IPS-20b (cell line): ENCODE results near the gene ERCC4.

Experiments used
- H3K27ac ChIP-seq: one replicate; pipeline ENCODE4 v1.5.1; 2013; ENCODE audit warnings: low read length
- H3K27me3 ChIP-seq: 2 replicates; pipeline ENCODE4 v1.6.1; 2013; ENCODE audit warnings: mild to moderate bottlenecking, low read length, inconsistent platforms; ENCODE audit not compliant: insufficient read depth
- H3K36me3 ChIP-seq: 2 replicates; pipeline ENCODE4 v1.6.1; 2013; ENCODE audit warnings: low read depth, mild to moderate bottlenecking, inconsistent platforms, low read length, moderate library complexity; ENCODE audit not compliant: insufficient read depth
- H3K4me1 ChIP-seq: 2 replicates; pipeline ENCODE4 v1.6.1; 2013; ENCODE audit warnings: mild to moderate bottlenecking, control low read depth, inconsistent platforms, low read length, moderate library complexity; ENCODE audit not compliant: insufficient read depth
- H3K4me3 ChIP-seq: 2 replicates; pipeline ENCODE4 v1.5.1; 2013; ENCODE audit warnings: mild to moderate bottlenecking, low read length, inconsistent platforms
- H3K9ac ChIP-seq: 2 replicates; pipeline ENCODE4 v1.6.1; 2013; ENCODE audit warnings: low read depth, mild to moderate bottlenecking, inconsistent platforms, low read length, moderate library complexity
- H3K9me3 ChIP-seq: 2 replicates; pipeline ENCODE4 v1.6.1; 2013; ENCODE audit warnings: mild to moderate bottlenecking, low read depth, low read length, inconsistent platforms; ENCODE audit not compliant: insufficient read depth

The ERCC4 gene

DNA sequence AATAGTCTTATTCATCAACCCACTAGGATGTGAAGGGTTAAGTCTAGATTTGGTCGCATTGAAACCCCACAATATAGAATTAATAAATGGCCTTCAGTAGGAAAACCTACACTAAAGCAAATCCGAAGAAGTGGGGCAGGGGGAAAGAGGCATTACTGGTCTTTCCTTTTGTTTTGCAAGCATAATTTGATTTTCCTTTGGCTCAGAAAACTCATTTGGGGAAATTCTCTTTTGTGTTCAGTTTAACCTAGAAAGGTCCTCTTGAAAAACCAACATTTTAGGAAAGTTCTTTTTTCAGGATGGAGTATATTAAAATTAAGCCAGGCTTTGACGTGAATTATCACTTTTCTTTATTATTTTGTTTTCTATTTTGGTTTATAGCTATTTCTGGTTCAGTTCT is 31.7 kb downstream of the ERCC4 start:
- H3K4me1 ChIP-seq: no peaks in the 10 kb centered on the region
- H3K9me3 ChIP-seq: no peaks in the 10 kb centered on the region
- no peaks in the 10 kb centered on the region for H3K27me3 ChIP-seq
- H3K27ac ChIP-seq: no peak overlapping the region
- peaks cover 21% of the 10 kb centered on the region for H3K36me3 ChIP-seq
- no peak overlapping the region for H3K9ac ChIP-seq
- H3K4me3 ChIP-seq: no peak overlapping the region

- Histone ChIP-seq H3K4me1 (peaks cover 10% of the 10 kb centered on the region; the same call in 1 of the 2 replicates), H3K9me3 (no peaks in the 10 kb centered on the region), H3K36me3 (peaks cover 9% of the 10 kb centered on the region), H3K4me3 (no peak overlapping the region), H3K9ac (no peak overlapping the region), H3K27ac (no peak overlapping the region), H3K27me3 (no peaks in the 10 kb centered on the region)
These were observed 33.5 kb downstream of the ERCC4 start for GRCh38 chr16:13953501-13953900.

GRCh38 chr16:13956635-13957196 is 36.8 kb downstream of the ERCC4 start:
- H3K4me3 ChIP-seq: no peak overlapping the region
- H3K27me3 ChIP-seq: no peaks in the 10 kb centered on the region
- no peaks in the 10 kb centered on the region for H3K9me3 ChIP-seq
- H3K9ac ChIP-seq: no peak overlapping the region
- peaks cover 10% of the 10 kb centered on the region; the same call in 1 of the 2 replicates for H3K4me1 ChIP-seq
- no peak overlapping the region for H3K27ac ChIP-seq
- H3K36me3 ChIP-seq: no peaks in the 10 kb centered on the region

DNA sequence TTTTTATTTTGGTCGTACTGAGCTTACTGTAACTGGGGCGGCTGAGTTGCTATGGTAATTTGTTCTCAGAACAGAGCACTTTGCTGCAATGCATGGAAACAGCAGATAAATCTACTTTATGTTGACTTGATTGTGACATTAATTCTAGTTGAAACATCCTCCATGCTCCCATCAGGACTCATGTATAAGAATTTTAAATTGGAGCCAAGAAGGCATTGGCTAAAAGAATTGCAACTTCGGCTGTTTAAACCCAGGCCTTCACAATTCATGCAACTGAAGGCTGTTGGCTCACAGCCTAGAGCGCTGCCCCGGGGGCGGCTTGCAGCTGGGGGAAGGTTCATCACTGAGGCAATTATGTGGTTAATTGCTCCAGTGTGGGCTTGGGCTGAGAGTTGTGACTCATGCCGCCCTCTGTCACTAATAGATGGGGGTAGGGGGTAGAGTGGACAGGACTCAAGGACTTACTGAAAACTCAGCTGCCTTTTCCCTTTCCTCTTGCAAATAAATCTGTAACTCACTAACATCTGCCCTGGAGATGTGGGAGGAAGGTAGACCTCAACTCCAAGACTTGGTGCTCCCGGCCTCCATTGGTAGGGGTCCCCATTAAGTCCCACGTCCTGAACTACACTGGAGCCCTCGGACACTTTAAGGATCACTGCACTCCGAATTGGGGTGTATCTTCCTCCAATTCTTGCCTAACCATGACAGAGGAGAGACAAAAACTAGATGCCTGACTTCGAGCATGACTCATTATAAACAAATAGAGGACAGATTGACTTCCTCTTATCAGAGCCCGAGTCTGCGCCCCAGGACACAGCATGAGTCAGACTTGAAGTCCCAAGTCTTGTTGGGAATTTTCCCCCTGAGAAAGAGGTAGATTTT is 37.5 kb downstream of the ERCC4 start:
- no peaks in the 10 kb centered on the region for H3K9me3 ChIP-seq
- no peak overlapping the region for H3K9ac ChIP-seq
- H3K27ac ChIP-seq: no peak overlapping the region
- no peak overlapping the region for H3K4me3 ChIP-seq
- H3K27me3 ChIP-seq: no peaks in the 10 kb centered on the region
- peaks cover 10% of the 10 kb centered on the region; the same call in 1 of the 2 replicates for H3K4me1 ChIP-seq
- H3K36me3 ChIP-seq: no peaks in the 10 kb centered on the region

DNA sequence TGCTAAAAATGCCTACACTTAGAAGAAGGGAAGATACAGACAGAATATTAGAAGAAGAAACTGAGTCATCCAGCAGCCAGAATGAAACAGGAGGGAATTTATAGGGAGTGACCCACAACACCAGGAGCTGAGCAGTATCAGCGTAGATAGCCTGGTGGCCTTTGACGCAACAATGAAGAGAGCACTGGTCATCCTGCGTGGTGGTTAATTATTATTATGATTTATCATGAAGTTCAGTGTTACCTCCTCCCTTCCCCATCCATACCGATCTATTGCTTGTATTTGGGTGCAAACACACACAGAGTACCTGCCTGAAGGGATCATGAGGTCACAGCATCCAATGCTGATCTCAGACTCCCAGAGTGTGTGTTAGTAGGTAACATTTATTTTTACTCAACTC is 38.5 kb downstream of the ERCC4 start:
- no peak overlapping the region for H3K9ac ChIP-seq

DNA sequence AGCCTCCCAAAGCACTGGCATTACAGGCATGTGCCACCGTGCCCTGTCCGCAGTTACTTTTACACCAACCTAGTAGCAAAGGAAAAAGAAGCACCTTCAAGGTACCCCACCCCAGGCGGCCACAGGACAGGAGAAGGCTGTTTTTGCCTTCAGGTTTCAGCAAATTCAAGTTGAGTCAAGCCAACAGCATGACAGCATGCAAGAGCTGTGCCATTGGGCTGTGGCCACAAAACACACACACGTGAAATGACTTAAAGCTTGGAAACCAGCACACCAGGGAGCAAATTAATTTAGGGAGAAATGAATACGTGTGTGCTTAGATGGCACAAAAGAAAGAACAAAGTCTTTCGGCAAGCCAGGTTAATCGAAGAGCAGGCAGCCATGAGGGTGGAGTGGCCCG is 39.7 kb downstream of the ERCC4 start:
- H3K9ac ChIP-seq: no peak overlapping the region
- H3K27ac ChIP-seq: no peak overlapping the region
- H3K4me1 ChIP-seq: peaks cover 10% of the 10 kb centered on the region; the same call in 1 of the 2 replicates
- no peaks in the 10 kb centered on the region for H3K9me3 ChIP-seq
- no peak overlapping the region for H3K4me3 ChIP-seq
- no peaks in the 10 kb centered on the region for H3K27me3 ChIP-seq
- H3K36me3 ChIP-seq: no peaks in the 10 kb centered on the region

More for the DNA sequence above, 38.5 kb downstream of the ERCC4 start:
- Histone ChIP-seq H3K27me3 (no peaks in the 10 kb centered on the region), H3K27ac (no peak overlapping the region), H3K36me3 (no peaks in the 10 kb centered on the region), H3K4me3 (no peak overlapping the region), H3K4me1 (peaks cover 10% of the 10 kb centered on the region; the same call in 1 of the 2 replicates), H3K9me3 (no peaks in the 10 kb centered on the region)

- Histone ChIP-seq H3K4me3 (no peak overlapping the region), H3K4me1 (peaks cover 10% of the 10 kb centered on the region; the same call in 1 of the 2 replicates), H3K9me3 (no peaks in the 10 kb centered on the region), H3K36me3 (no peaks in the 10 kb centered on the region), H3K27ac (no peak overlapping the region), H3K27me3 (no peaks in the 10 kb centered on the region), H3K9ac (no peak overlapping the region)
These were observed 41.3 kb downstream of the ERCC4 start for GRCh38 chr16:13961099-13961811.

DNA sequence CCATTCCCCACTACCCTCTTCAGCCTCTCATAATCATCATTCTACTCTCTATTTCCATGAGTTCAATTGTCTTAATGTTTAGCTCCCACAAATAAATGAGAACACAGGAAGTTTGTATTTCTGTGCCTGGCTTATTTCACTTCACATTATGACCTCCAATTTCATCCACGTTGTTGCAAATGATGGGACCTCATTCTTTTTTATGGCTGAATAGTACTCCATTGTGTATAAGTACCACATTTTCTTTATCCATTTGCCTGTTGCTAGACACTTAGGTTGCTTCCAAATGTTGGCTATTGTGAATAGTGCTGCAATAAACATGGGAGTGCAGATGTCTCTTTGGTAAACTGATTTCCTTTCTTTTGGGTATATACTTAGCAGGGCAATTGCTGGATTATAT is 42.3 kb downstream of the ERCC4 start:
- H3K9me3 ChIP-seq: no peaks in the 10 kb centered on the region
- no peak overlapping the region for H3K9ac ChIP-seq
- H3K36me3 ChIP-seq: no peaks in the 10 kb centered on the region
- no peak overlapping the region for H3K27ac ChIP-seq
- peaks cover 7% of the 10 kb centered on the region; the same call in 1 of the 2 replicates for H3K4me1 ChIP-seq
- H3K27me3 ChIP-seq: no peaks in the 10 kb centered on the region
- no peak overlapping the region for H3K4me3 ChIP-seq

DNA sequence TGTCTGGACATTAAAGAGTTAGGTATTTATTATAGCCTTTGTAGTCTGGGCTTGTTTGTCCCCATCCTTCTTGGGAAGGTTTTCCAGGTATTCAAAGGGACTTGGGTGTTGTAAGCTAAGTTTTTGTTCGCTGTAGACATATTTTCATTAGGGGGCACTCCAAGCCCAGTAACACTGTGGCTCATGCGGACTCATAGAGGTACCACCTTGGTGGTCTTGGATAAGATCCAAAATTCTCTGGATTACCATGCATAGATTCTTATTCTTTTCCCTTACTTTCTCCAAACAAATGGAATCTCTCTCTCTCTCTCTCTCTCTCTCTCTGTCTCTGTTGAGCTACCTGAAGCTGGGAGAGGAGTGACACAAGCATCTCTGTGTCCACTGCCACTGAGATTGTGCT is 48.9 kb downstream of the ERCC4 start:
- H3K4me3 ChIP-seq: no peak overlapping the region
- no peaks in the 10 kb centered on the region for H3K9me3 ChIP-seq
- H3K27ac ChIP-seq: no peak overlapping the region
- H3K27me3 ChIP-seq: no peaks in the 10 kb centered on the region
- no peak overlapping the region for H3K9ac ChIP-seq
- no peaks in the 10 kb centered on the region for H3K4me1 ChIP-seq
- H3K36me3 ChIP-seq: no peaks in the 10 kb centered on the region

GRCh38 chr16:13969711-13970110 is 49.8 kb downstream of the ERCC4 start:
- no peak overlapping the region for H3K4me3 ChIP-seq
- no peak overlapping the region for H3K9ac ChIP-seq
- no peaks in the 10 kb centered on the region for H3K36me3 ChIP-seq
- no peaks in the 10 kb centered on the region for H3K27me3 ChIP-seq
- no peak overlapping the region for H3K27ac ChIP-seq
- H3K9me3 ChIP-seq: no peaks in the 10 kb centered on the region
- H3K4me1 ChIP-seq: no peaks in the 10 kb centered on the region

DNA sequence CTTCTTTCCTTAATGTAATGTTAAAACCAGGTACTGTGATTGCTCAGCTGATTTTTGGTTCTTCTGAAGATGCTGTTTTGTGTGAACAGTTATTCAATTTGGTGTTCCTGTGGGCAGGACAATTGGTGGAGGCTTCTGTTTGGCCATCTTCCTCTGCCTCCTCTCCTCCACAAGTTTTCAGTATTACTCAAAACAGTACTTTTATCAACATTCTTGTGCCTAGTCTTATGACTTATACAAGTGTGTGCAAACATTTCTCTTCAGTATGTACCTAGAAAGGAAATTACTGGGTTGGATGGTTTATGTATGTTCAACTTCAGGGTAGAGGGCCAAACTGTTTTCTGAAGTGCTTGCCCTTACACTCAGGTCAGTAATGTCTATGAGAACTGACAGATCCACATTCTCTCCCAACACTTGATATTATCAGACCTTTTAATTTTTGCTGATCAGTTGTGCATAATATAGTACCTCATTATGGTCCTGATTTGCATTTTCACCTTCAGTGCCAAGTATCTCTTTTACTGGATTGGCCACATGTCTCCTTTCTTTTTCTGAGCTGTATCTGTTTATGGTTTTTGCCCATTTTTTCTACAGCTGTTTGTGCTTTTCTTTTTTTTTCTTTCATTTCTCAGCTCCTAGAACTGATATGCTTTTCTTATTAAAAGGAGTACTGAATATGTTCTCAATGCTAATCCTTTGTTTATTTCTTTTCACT is 50.9 kb downstream of the ERCC4 start:
- no peak overlapping the region for H3K4me3 ChIP-seq
- H3K27ac ChIP-seq: no peak overlapping the region
- H3K36me3 ChIP-seq: no peaks in the 10 kb centered on the region
- no peaks in the 10 kb centered on the region for H3K4me1 ChIP-seq
- H3K9me3 ChIP-seq: no peaks in the 10 kb centered on the region
- H3K9ac ChIP-seq: no peak overlapping the region
- H3K27me3 ChIP-seq: no peaks in the 10 kb centered on the region
